MG63 (cell line): ENCODE measurements around the gene SLC35G4. TPM values are rescaled to one million over a fixed set of nuclear protein-coding genes. Genes with fewer than 3 reads are reported as not detected.
"Not testable (repeated sequence)": the region's sequence is repeated elsewhere in the genome, so short reads cannot be mapped to it uniquely, and the experiment has no call there.

ENCODE experiments used
- DNase-seq: peaks from one replicate; pipeline ENCODE4 v3.0.0-alpha.2; 2020
- H3K27me3 ChIP-seq: fragments of 250-450 bp; sonication (Bioruptor Pico); 2 replicates; pipeline ENCODE4 v1.5.1; 2020; ENCODE audit warnings: mild to moderate bottlenecking, moderate library complexity
- H3K36me3 ChIP-seq: fragments of 250-450 bp; sonication (Bioruptor Pico); 2 replicates; pipeline ENCODE4 v1.5.1; 2020; ENCODE audit warnings: mild to moderate bottlenecking, moderate library complexity
- H3K4me3 ChIP-seq: fragments of 250-450 bp; sonication (Bioruptor Pico); 2 replicates; pipeline ENCODE4 v1.5.1; 2020; ENCODE audit warnings: mild to moderate bottlenecking, moderate library complexity
- H3K9me3 ChIP-seq: fragments of 250-450 bp; sonication (Bioruptor Pico); 2 replicates; pipeline ENCODE4 v1.5.1; 2020; ENCODE audit warnings: mild to moderate bottlenecking, moderate library complexity
- total RNA-seq: library from RNA; depleted of rRNA; stranded (reverse); fragments of >200 nt; shearing (Covaris generic); gene quantifications from 2 replicates; pipeline ENCODE4 v1.2.3, GENCODE V29; 2014; ENCODE audit warnings: low replicate concordance

Gene SLC35G4
- total RNA-seq, 1 experiment from 2014 or later: not detected

DNA sequence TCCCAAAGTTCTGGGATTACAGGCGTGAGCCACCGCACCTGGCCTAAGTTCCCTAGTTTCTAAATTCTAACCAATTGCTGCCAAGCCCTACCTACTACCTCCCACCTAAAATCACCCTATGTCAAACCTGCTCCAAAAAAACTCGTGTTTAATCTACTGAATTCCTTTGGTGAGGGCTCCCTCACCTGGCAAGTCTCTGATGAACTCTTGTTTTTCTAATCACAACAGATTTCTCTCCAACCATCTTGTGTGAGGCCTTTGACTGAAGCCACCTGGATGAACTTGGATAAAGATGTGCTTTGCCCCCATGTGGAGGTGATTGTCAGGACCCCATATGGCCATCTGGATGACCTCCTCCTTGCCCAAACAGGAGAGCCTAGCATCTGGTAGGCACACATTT, 17.4 kb upstream of the SLC35G4 start:
- no peak overlapping the region for H3K4me3 ChIP-seq
- no peaks in the 10 kb centered on the region for H3K9me3 ChIP-seq
- no peak for DNase-seq
- H3K36me3 ChIP-seq: no peaks in the 10 kb centered on the region
- H3K27me3 ChIP-seq: no peaks in the 10 kb centered on the region

DNA sequence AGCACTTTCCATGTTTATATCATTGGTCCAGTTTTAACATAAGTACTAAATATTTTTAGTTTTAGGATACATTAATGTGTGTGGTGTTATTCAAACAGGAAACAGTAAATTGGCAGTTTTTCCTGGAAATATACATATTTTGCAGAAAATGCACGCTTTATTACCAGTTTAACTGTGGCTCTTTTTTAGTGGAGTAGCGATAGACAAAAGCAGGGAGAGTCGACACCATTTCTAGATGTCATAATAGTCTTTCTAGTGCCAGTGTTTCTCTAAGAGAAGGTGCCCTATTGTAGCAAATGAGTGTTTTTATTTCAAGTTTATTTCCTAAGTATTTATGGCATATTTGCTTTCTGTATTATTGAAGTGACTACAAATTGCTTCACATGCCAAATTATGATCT, 9.1 kb upstream of the SLC35G4 start:
- no peak overlapping the region for H3K4me3 ChIP-seq
- DNase-seq: no peak
- peaks cover 4% of the 10 kb centered on the region for H3K9me3 ChIP-seq
- peaks cover 16% of the 10 kb centered on the region for H3K27me3 ChIP-seq
- H3K36me3 ChIP-seq: no peaks in the 10 kb centered on the region

DNA sequence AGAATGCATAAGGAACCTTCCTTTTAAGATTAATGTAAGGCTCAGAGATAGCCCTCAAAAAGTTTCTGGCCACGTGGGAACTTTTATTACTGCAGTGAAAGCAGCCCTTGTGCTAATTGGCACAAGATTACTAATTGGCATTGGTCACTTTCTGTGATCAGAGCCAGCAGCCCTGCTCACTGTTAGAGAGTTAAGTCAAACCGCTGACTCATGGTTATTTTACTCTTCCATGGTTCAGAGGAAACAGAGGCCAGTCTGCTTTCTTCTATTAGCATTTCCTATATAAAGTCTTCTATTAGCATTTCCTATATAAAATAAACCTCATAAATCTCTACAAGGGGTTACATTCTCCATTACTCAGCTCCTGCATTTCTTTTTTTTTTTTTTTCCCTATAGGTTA, 1.5 kb upstream of the SLC35G4 start:
- DNase-seq: no peak

DNA sequence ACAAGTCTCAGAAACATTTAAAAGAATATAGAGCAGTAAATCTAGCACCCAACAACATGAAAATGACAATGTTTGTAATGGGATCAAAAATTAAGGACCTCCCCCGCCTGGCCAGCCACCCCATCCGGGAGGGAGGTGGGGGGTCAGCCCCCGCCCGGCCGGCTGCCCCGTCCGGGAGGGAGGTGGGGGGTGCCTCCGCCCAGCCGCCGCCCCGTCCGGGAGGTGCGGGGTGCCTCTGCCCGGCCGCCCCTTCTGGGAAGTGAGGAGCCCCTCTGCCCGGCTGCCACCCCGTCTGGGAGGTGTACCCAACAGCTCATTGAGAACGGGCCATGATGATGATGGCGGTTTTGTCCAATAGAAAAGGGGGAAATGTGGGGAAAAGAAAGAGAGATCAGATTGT, 778 bp upstream of the SLC35G4 start:
- H3K4me3 ChIP-seq, H3K27me3 ChIP-seq, DNase-seq, H3K9me3 ChIP-seq, H3K36me3 ChIP-seq: not testable (repeated sequence)

More for the DNA sequence above, 1.5 kb upstream of the SLC35G4 start:
- no peak overlapping the region for H3K4me3 ChIP-seq
- peaks cover 13% of the 10 kb centered on the region for H3K27me3 ChIP-seq
- no peaks in the 10 kb centered on the region for H3K36me3 ChIP-seq
- no peaks in the 10 kb centered on the region for H3K9me3 ChIP-seq

DNA sequence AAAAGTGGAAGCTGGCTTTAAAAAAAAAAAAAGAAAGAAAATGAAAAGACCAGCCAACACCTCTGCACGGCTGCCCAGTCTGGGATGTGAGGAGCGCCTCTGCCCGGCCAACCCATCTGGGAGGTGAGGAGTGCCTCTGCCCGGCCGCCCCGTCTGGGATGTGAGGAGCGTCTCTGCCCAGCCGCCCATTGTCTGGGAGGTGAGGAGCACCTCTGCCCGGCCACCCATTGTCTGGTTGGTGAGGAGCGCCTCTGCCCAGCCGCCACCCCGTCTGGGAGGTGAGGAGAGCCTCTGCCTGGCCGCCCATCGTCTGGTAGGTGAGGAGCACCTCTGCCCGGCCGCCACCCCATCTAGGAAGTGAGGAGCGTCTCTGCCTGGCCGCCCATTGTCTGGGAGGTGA, 3.7 kb downstream of the SLC35G4 start:
- H3K36me3 ChIP-seq, H3K9me3 ChIP-seq, DNase-seq, H3K4me3 ChIP-seq, H3K27me3 ChIP-seq: not testable (repeated sequence)

DNA sequence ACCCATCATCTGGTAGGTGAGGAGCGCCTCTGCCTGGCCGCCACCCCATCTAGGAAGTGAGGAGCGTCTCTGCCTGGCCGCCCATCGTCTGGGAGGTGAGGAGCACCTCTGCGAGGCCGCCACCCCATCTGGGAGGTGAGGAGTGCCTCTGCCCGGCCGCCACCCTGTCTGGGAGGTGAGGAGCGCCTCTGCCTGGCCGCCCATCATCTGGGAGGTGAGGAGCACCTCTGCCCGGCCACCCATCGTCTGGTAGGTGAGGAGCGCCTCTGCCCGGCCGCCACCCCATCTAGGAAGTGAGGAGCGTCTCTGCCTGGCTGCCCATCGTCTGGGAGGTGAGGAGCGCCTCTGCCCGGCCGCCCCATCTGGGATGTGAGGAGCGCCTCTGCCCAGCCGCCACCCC, 4.2 kb downstream of the SLC35G4 start:
- H3K4me3 ChIP-seq, DNase-seq, H3K36me3 ChIP-seq, H3K9me3 ChIP-seq, H3K27me3 ChIP-seq: not testable (repeated sequence)

DNA sequence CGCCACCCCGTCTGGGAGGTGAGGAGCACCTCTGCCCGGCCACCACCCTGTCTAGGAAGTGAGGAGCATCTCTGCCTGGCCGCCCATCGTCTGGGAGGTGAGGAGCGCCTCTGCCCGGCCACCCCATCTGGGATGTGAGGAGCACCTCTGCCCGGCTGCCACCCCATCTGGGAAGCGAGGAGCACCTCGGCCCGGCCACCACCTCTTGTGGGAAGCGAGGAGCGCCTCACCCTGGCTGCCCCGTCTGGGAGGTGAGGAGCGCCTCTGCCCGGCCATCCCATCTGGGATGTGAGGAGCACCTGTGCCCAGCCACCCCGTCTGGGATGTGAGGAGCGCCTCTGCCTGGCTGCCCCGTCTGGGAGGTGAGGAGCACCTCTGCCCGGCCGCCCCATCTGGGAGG, 4.6 kb downstream of the SLC35G4 start:
- H3K27me3 ChIP-seq, H3K4me3 ChIP-seq, DNase-seq, H3K9me3 ChIP-seq, H3K36me3 ChIP-seq: not testable (repeated sequence)

DNA sequence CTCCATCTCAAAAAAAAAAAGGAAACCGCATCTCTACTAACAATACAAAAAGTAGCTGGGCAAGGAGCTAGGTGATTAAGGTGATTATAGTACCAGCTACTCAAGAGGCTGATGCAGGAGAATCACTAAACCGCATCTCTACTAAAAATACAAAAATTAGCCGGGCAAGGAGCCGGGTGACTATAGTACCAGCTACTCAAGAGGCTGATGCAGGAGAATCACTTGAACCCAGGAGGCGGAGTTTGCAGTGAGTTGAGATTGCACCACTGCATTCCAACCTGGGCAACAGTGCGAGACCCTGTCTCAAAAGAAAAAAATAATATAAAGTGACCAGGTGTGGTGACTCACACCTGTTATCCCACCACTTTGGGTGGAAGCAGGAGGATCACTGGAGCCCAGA, 5.6 kb downstream of the SLC35G4 start:
- not testable (repeated sequence) for H3K27me3 ChIP-seq, H3K9me3 ChIP-seq, H3K36me3 ChIP-seq, DNase-seq, H3K4me3 ChIP-seq

DNA sequence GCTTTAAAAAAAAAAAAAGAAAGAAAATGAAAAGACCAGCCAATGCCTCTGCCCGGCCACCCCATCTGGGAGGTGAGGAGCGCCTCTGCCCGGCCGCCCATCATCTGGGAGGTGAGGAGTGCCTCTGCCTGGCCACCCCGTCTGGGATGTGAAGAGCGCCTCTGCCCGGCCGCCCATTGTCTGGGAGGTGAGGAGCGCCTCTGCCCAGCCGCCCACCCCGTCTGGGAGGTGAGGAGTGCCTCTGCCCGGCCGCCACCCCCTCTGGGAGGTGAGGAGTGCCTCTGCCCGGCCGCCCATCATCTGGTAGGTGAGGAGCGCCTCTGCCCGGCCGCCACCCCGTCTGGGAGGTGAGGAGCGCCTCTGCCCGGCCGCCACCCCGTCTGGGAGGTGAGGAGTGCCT, 37.9 kb downstream of the SLC35G4 start:
- not testable (repeated sequence) for DNase-seq, H3K9me3 ChIP-seq, H3K27me3 ChIP-seq, H3K36me3 ChIP-seq, H3K4me3 ChIP-seq

DNA sequence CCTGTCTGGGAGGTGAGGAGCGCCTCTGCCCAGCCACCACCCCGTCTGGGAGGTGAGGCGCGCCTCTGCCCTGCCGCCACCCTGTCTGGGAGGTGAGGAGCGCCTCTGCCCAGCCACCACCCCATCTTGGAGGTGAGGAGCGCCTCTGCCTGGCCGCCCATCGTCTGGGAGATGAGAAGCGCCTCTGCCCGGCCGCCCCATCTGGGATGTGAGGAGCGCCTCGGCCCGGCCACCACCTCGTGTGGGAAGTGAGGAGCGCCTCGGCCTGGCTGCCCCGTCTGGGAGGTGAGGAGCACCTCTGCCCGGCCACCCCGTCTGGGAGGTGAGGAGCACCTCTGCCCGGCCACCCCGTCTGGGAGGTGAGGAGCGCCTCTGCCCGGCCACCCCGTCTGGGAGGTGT, 38.4 kb downstream of the SLC35G4 start:
- DNase-seq, H3K4me3 ChIP-seq, H3K36me3 ChIP-seq, H3K27me3 ChIP-seq, H3K9me3 ChIP-seq: not testable (repeated sequence)

DNA sequence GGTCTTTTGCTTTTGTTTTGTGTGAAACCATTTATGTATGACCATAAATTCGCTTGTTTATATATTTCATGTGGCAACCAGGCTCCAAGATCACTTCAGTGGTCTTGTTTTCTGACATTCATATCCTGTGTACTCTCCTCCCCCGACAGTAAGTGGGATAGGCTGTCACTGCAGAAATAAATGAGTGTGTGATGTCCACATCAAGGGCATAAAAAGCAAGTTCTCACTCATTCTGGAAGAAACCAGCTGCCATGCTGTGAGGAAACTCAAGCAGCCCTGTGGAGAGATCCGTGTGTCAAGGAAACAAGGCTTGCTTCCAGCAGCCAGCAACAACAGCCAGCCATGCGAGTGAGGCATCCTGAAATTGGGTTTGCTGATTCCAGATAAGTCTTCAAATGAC, 40.4 kb downstream of the SLC35G4 start:
- Histone ChIP-seq H3K9me3 (no peaks in the 10 kb centered on the region; the same call in 1 of the 2 replicates), H3K36me3 (no peaks in the 10 kb centered on the region), H3K4me3 (no peak overlapping the region), H3K27me3 (no peaks in the 10 kb centered on the region; the same call in 1 of the 2 replicates)
- DNase-seq: no peak

DNA sequence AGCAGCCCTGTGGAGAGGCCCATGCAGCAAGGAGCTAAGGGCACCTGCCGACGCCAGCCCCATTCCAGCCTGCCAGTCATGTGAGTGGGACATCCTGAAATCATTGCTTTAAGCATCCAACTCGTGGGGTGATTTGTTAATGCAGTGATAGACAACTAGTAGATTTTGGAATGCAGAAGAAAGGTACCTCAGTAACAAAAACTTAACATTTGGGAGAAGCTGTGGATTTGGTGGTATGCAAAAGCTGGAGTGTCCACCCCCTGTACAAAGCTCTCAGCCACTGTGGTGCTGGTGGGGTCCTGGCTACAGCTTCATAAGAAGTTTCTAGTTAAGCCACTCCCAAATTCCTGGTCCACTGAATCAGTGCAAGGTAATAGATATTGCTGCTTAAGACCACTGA, 42.5 kb downstream of the SLC35G4 start:
- Histone ChIP-seq H3K27me3 (no peaks in the 10 kb centered on the region; the same call in 1 of the 2 replicates), H3K9me3 (no peaks in the 10 kb centered on the region; the same call in 1 of the 2 replicates), H3K4me3 (no peak overlapping the region), H3K36me3 (no peaks in the 10 kb centered on the region)
- DNase-seq: no peak

DNA sequence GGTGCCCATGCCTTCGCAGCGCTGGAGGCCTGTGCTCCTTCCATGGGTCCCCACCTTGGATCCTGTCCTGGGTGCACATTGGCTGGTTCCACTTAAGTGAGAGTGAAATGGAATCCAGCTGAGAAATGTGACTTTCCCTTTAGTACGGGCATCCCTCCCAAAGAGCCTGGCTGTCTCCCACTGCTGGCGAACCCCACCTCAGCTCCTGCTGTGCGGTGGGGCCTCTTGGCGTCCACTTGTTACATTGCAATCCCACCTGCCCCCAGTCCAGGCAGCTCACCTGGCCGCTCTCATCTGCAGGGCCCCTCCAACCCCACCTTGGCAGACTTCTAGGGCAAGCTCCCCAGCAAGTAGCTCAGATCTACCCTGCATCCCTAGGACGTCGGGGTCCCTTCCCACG, 44.1 kb downstream of the SLC35G4 start:
- H3K9me3 ChIP-seq: no peaks in the 10 kb centered on the region; the same call in 1 of the 2 replicates
- no peak overlapping the region for H3K4me3 ChIP-seq
- no peaks in the 10 kb centered on the region; the same call in 1 of the 2 replicates for H3K27me3 ChIP-seq
- DNase-seq: no peak
- no peaks in the 10 kb centered on the region for H3K36me3 ChIP-seq

DNA sequence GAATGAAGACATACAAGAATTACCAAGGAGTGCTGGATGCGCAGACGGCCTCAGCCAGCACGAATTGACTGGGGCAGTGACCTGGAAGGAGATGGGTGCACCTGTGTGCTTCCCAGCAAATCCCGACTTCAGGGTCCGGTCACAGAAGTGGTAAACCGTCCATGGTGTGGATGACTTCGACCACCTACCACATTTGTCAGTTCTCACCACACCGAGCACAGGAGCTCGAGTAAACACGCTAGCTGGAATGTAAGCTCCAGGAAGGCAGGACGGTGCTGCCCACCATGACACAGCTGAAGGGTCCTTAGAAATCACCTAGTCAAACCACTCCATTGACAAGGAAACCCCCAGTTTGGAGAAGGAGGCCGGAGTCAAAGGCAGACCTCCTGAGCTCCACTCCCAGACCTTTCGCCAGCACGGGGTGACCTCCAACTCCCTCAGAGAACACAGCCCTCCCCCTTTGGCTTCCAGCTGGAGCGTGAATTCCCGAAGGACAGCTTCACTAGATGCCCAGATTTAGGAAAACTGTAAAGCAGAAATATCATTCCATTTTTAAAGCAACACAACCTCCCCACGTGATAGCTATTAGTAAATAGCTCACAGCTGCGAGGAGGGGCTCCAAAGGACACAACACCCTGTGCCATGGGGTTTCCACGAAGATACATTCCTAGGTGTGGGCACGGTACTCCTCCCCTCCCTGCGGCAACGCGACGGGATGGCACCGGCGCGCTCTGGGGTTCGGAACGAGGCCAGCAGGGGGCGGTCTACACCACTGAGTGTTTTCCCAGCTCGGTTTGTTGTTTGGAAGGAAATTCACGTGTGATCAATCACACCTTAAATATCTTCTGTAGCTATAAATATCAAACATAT, 45.6 kb downstream of the SLC35G4 start:
- H3K36me3 ChIP-seq: no peaks in the 10 kb centered on the region
- no peak overlapping the region for H3K4me3 ChIP-seq
- H3K27me3 ChIP-seq: no peaks in the 10 kb centered on the region
- no peaks in the 10 kb centered on the region; the same call in 1 of the 2 replicates for H3K9me3 ChIP-seq
- DNase-seq: peak; percentile 32

DNA sequence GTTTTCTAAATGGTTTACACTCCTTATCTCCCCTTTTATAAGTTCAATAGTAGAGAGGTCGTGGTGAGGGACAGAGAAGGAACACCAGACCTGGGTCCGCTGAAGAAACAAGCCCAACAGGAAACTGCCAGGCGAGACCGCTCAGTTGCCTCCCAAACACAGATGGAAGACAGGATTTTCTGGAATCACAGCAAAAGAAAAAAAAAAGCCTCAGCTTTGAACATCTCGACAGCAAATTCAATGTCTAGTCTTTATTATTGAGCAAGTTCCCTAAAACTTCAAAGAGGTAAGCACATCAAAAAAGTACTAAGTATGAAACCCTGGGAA, 46.2 kb downstream of the SLC35G4 start:
- H3K27me3 ChIP-seq: no peaks in the 10 kb centered on the region
- no peak overlapping the region for H3K4me3 ChIP-seq
- no peaks in the 10 kb centered on the region for H3K9me3 ChIP-seq
- DNase-seq: no peak
- no peaks in the 10 kb centered on the region for H3K36me3 ChIP-seq

DNA sequence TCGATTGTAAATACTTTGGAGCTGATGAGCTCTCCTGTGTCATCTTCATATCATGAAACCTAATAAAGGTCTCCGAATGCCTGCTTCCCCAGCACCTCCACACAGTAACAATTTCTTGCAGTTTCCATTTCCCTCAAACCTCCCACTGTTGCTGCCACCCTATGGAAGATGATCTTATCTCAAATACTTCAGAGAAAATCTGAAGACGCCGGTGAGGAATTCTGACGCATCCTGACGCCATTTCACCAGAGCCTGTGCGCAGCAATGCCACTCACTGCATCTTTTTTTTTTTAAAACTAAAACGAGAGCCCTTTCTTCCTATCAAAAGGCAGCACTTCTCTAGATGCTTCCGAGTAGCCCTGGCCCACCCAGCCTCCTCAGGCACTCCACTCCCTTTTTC, 47.8 kb downstream of the SLC35G4 start:
- DNase-seq: no peak
- no peak overlapping the region for H3K4me3 ChIP-seq
- no peaks in the 10 kb centered on the region for H3K27me3 ChIP-seq

DNA sequence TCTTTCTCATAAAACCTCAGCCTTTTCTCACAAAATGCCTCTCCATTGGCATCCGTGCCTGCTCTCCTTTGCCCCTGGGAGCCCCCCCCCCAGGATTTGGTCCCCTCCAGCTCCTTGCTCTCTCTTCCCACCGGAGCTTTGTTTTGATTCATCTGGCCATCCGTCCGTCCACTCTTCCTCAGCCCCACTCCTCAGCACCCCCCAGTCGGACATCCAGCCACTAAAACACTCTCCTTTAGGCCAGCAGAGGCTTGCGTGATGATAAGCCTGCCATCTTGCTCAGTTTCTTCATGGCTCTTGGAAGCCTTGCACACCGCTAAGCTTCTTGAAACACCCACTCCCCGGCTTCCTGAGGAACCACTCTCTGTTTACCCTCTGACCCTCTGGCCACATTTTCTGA, 48.2 kb downstream of the SLC35G4 start:
- H3K9me3 ChIP-seq: no peaks in the 10 kb centered on the region
- no peaks in the 10 kb centered on the region for H3K36me3 ChIP-seq
- no peaks in the 10 kb centered on the region for H3K27me3 ChIP-seq
- no peak for DNase-seq
- no peak overlapping the region for H3K4me3 ChIP-seq

More for the DNA sequence above, 47.8 kb downstream of the SLC35G4 start:
- Histone ChIP-seq H3K9me3 (no peaks in the 10 kb centered on the region), H3K36me3 (no peaks in the 10 kb centered on the region)

DNA sequence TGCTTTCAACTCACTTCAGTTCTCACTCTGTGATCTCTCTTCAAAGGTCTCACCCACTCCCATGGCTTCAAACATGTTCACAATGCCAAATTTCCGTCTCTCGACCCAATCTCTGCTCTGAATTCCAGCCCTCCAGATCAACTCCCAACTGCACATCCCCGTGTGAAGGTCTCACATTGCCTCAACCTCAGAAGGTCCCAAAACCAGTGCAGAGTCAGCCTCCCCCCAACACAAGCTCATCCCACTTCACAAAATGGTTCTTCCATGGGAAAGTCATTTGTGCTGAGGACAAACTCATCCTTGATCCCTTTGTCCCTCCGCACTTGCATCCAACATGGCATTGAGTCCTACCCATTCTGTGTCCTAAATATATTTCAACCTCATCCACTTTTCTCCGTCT, 48.6 kb downstream of the SLC35G4 start:
- Histone ChIP-seq H3K27me3 (no peaks in the 10 kb centered on the region), H3K4me3 (no peak overlapping the region), H3K9me3 (no peaks in the 10 kb centered on the region), H3K36me3 (no peaks in the 10 kb centered on the region)
- no peak for DNase-seq
